Liver (tissue), 9 donors: ENCODE measurements around the gene AKTIP. TPM values are rescaled to one million over a fixed set of nuclear protein-coding genes. Genes with fewer than 3 reads are reported as not detected.

Source experiments
- DNase-seq: peaks from one replicate; pipeline ENCODE4 v3.0.0-alpha.2; 2017; ENCODE audit warnings: low spot score
- H3K27ac ChIP-seq, 2 donors: one replicate each; pipeline ENCODE4 v1.7.0; 2013; ENCODE audit warnings: inconsistent platforms in 2 of 2, low read length in 2 of 2, control low read depth in 1 of 2, low read depth in 1 of 2, mild to moderate bottlenecking in 1 of 2
- H3K27me3 ChIP-seq, 4 donors: one replicate each; pipeline versions ENCODE4 v1.6.1 to v1.7.0; 2013; ENCODE audit warnings: low read length in 3 of 4, inconsistent platforms in 1 of 4, mild to moderate bottlenecking in 1 of 4, moderate library complexity in 1 of 4; ENCODE audit not compliant: control insufficient read depth in 4 of 4, insufficient read depth in 4 of 4
- H3K36me3 ChIP-seq, 4 donors: one replicate each; pipeline versions ENCODE4 v1.6.1 to v1.7.0; 2013; ENCODE audit warnings: low read length in 3 of 4, mild to moderate bottlenecking in 3 of 4, low read depth in 1 of 4, moderate library complexity in 1 of 4; ENCODE audit not compliant: control insufficient read depth in 4 of 4, insufficient read depth in 3 of 4
- H3K4me1 ChIP-seq, 4 donors: one replicate each; pipeline versions ENCODE4 v1.6.1 to v1.7.0; 2013; ENCODE audit warnings: low read length in 3 of 4, mild to moderate bottlenecking in 3 of 4, moderate library complexity in 1 of 4; ENCODE audit not compliant: control insufficient read depth in 4 of 4, insufficient read depth in 4 of 4
- H3K4me3 ChIP-seq, 3 donors: one replicate each; pipeline versions ENCODE4 v1.6.1 to v1.7.0; 2013; ENCODE audit warnings: low read length in 3 of 3, control low read depth in 1 of 3, low read depth in 1 of 3, mild to moderate bottlenecking in 1 of 3
- H3K9ac ChIP-seq, 2 donors: one replicate each; pipeline ENCODE4 v1.7.0; 2013; ENCODE audit warnings: low read length in 2 of 2, mild to moderate bottlenecking in 2 of 2, moderate library complexity in 2 of 2, control low read depth in 1 of 2, low read depth in 1 of 2
- H3K9me3 ChIP-seq, 4 donors: one replicate each; pipeline versions ENCODE4 v1.6.1 to v1.7.0; 2013; ENCODE audit warnings: low read length in 3 of 4; ENCODE audit not compliant: control insufficient read depth in 4 of 4
- ATF3 ChIP-seq: IDR thresholded peaks from 2 replicates; pipeline ENCODE4 v1.6.1; 2016; ENCODE audit warnings: antibody characterized with exemption
- CTCF ChIP-seq: fragments of 150-350 bp; IDR thresholded peaks from 2 replicates; pipeline ENCODE4 v1.5.1; 2017; ENCODE audit warnings: improper control_type of control experiment, low read depth, low read length; ENCODE audit not compliant: missing input control
- EGR1 ChIP-seq, 2 donors: IDR thresholded peaks; 2 replicates each; pipeline ENCODE4 v1.6.1; 2016 to 2018; ENCODE audit warnings: antibody characterized with exemption in 2 of 2, low read depth in 2 of 2
- GABPA ChIP-seq, 2 donors: IDR thresholded peaks in 1 of 2; conservative IDR thresholded peaks in 1 of 2; 2 replicates each; pipeline ENCODE4 v1.6.1; 2016; ENCODE audit warnings: antibody characterized with exemption in 2 of 2, mild to moderate bottlenecking in 1 of 2, moderate library complexity in 1 of 2
- HNF4A ChIP-seq, 2 donors: conservative IDR thresholded peaks; 2 replicates each; pipeline ENCODE4 v1.6.1; 2016; ENCODE audit warnings: antibody characterized with exemption in 2 of 2, mild to moderate bottlenecking in 2 of 2
- JUND ChIP-seq, 2 donors: IDR thresholded peaks; 2 replicates each; pipeline ENCODE4 v1.6.1; 2016; ENCODE audit warnings: antibody characterized with exemption in 2 of 2
- MAX ChIP-seq: IDR thresholded peaks from 2 replicates; pipeline ENCODE4 v1.6.1; 2016; ENCODE audit warnings: antibody characterized with exemption
- NR2F2 ChIP-seq: IDR thresholded peaks from 2 replicates; pipeline ENCODE4 v1.6.1; 2016; ENCODE audit warnings: antibody characterized with exemption
- RAD21 ChIP-seq, 2 donors: IDR thresholded peaks; 2 replicates each; pipeline ENCODE4 v1.6.1; 2016; ENCODE audit warnings: antibody characterized with exemption in 2 of 2, mild to moderate bottlenecking in 2 of 2
- REST ChIP-seq: IDR thresholded peaks from 2 replicates; pipeline ENCODE4 v1.6.1; 2016; ENCODE audit warnings: antibody characterized with exemption, mild to moderate bottlenecking
- RXRA ChIP-seq, 2 donors: IDR thresholded peaks; 2 replicates each; pipeline ENCODE4 v1.6.1; 2017 to 2018; ENCODE audit warnings: antibody characterized with exemption in 2 of 2, mild to moderate bottlenecking in 1 of 2
- SP1 ChIP-seq: IDR thresholded peaks from 2 replicates; pipeline ENCODE4 v1.6.1; 2018; ENCODE audit warnings: antibody characterized with exemption, mild to moderate bottlenecking
- TAF1 ChIP-seq: conservative IDR thresholded peaks from 2 replicates; pipeline ENCODE4 v1.6.1; 2016; ENCODE audit warnings: antibody characterized with exemption, mild to moderate bottlenecking
- YY1 ChIP-seq: IDR thresholded peaks from 2 replicates; pipeline ENCODE4 v1.6.1; 2016; ENCODE audit warnings: antibody characterized with exemption, mild to moderate bottlenecking
- ZBTB33 ChIP-seq: IDR thresholded peaks from 2 replicates; pipeline ENCODE4 v1.6.1; 2016; ENCODE audit warnings: antibody characterized with exemption
- WGBS: extraction: QIAGEN DNeasy Blood & Tissue Kit; methylation state at CpG from one replicate; pipeline ENCODE4 v1.1.7; 2013; 5-methylcytosine and 5-hydroxymethylcytosine counted together
- polyA plus RNA-seq, 2 donors: library from polyadenylated mRNA; stranded (reverse) in 1 of 2; unstranded in 1 of 2; fragments of 200-250 nt in 1 of 2; fragments of >200 nt in 1 of 2; fragmentation: Nextera tagmentation in 1 of 2; extraction: Ambion mirVana in 1 of 2; gene quantifications; one replicate each; pipeline versions ENCODE4 v1.2.1 to v1.2.3, GENCODE V29; 2013 to 2015
- total RNA-seq, 2 donors: library from RNA; depleted of rRNA; stranded (reverse); fragments of >200 nt; gene quantifications; one replicate each; pipeline ENCODE4 v1.2.3, GENCODE V29; 2014
- donor health status: healthy.
- donor health status: healthy.
- donor health status: healthy.
- donor health status: healthy.
- donor health status: healthy.

Gene AKTIP
- total and polyA plus RNA-seq, 4 donors: 7.5 to 47.1 (median 20.4) TPM

- TF ChIP-seq EGR1 (IDR thresholded peaks at IDR 0.05; ENCODE audit: low read depth in 2 of 2) (no peak), REST (no peak), JUND (IDR thresholded peaks at IDR 0.05) (no peak), ATF3 (no peak), RXRA (IDR thresholded peaks at IDR 0.05) (no peak), CTCF (no peak), RAD21 (IDR thresholded peaks at IDR 0.05) (no peak), SP1 (no peak), TAF1 (no peak), MAX (no peak), NR2F2 (no peak), HNF4A (conservative IDR thresholded peaks at IDR 0.05) (no peak), ZBTB33 (no peak), YY1 (no peak), GABPA (IDR thresholded peaks at IDR 0.05 in 1 of 2, conservative IDR thresholded peaks at IDR 0.05 in 1 of 2) (no peak)
- no peak overlapping the region for H3K4me3 ChIP-seq
- no peak for DNase-seq
- no peaks in the 10 kb centered on the region for H3K9me3 ChIP-seq
- H3K36me3 ChIP-seq: no peaks in the 10 kb centered on the region
- no peaks in the 10 kb centered on the region for H3K27me3 ChIP-seq
- H3K9ac ChIP-seq: no peak overlapping the region
- WGBS: 81% methylated on average over 7 of the region's 7 CpGs
- peak overlapping the region; percentile 73 to 79 for H3K27ac ChIP-seq
- peaks cover 12 to 35% (median 31%) of the 10 kb centered on the region in 4 donors for H3K4me1 ChIP-seq
These were observed 1.7 kb upstream of the AKTIP start for GRCh38 chr16:53504665-53505064.
